Choroid plexus epithelial cell (primary cell): ENCODE measurements around the gene TRPC4AP.

Experiments used
- DNase-seq: peaks from one replicate; pipeline ENCODE4 v3.0.0-alpha.2; 2010; ENCODE audit warnings: low read depth
- H3K4me3 ChIP-seq: 2 replicates; pipeline ENCODE4 v1.5.1; 2011; ENCODE audit warnings: low read depth, mild to moderate bottlenecking, control low read depth, low read length, moderate library complexity
- CTCF ChIP-seq: conservative IDR thresholded peaks from 2 replicates; pipeline ENCODE4 v1.5.1; 2011; ENCODE audit warnings: low read depth, mild to moderate bottlenecking, control low read depth, inconsistent platforms, low read length, moderate library complexity

Gene TRPC4AP

GRCh38 chr20:35039846-35040489 is 52.6 kb downstream of the TRPC4AP start:
- TF ChIP-seq CTCF = no peak
- H3K4me3 ChIP-seq = no peak overlapping the region
- no peak for DNase-seq

GRCh38 chr20:35039146-35039545 is 53.5 kb downstream of the TRPC4AP start:
- TF ChIP-seq CTCF = no peak
- no peak for DNase-seq
- H3K4me3 ChIP-seq = no peak overlapping the region

GRCh38 chr20:35034145-35034544 is 58.5 kb downstream of the TRPC4AP start:
- no peak overlapping the region for H3K4me3 ChIP-seq
- DNase-seq = no peak
- no peak for TF ChIP-seq CTCF

- no peak overlapping the region for H3K4me3 ChIP-seq
- no peak for DNase-seq
- no peak for TF ChIP-seq CTCF
Observed at GRCh38 chr20:35030136-35030535, 62.5 kb downstream of the TRPC4AP start.

- no peak for TF ChIP-seq CTCF
- H3K4me3 ChIP-seq = no peak overlapping the region
- DNase-seq = no peak
Observed at GRCh38 chr20:35027301-35027700, 65.3 kb downstream of the TRPC4AP start.

- no peak for DNase-seq
- no peak overlapping the region for H3K4me3 ChIP-seq
- TF ChIP-seq CTCF = no peak
Observed at GRCh38 chr20:35025116-35025515, 67.5 kb downstream of the TRPC4AP start.

GRCh38 chr20:35023624-35024023 is 69.0 kb downstream of the TRPC4AP start:
- TF ChIP-seq CTCF = no peak
- no peak for DNase-seq
- no peak overlapping the region for H3K4me3 ChIP-seq
